GM12875 (cell line): ENCODE data around the gene MEGF8.

Source experiments
- H3K4me3 ChIP-seq: one replicate; pipeline ENCODE4 v1.5.1; 2011; ENCODE audit warnings: low read depth, low read length, control low read depth
- CTCF ChIP-seq: IDR thresholded peaks from 2 replicates; pipeline ENCODE4 v1.5.1; 2011; ENCODE audit warnings: low read depth, mild to moderate bottlenecking, control low read depth, inconsistent platforms, low read length, moderate library complexity, borderline replicate concordance; ENCODE audit not compliant: insufficient read depth

Gene MEGF8

DNA sequence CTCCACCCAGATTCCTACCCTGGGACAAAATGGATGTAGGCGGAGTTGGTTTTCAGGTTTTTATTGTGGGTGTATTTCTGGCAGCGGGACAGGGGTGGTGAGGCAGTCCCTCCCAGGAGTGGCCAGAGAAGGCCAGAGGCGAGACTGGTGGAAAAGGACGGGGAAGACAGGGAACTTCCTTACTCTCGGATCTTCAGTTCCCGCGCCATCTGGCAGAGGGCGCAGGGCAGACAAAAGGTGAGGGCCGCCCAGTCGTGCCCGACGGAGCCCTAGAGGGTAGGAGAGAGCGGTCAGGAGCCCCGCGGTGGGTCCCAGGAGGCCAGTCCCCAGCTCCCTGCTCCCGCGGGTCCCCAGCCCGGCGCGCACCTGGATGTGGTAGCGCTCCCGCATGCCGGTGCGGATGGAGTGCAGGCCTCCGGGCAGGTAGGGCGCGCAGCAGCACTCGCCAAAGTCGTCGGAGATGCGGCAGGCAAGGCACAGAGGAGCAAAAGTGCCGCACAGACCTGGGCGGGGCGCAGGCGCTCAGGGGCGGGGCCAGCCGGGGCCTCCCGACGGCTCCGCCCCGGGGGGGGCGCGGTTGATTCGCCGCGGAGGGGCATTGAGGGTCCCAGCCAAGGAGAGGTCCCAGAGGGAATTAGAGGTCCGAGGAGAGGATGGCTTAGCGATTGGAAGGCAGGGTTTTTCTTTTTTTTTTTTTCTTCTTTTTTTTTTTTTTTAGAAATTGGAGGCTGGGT, 61.7 kb downstream of the MEGF8 start:
- no peak overlapping the region for H3K4me3 ChIP-seq
- peak; percentile 45; the same call in 1 of the 2 replicates for TF ChIP-seq CTCF

- TF ChIP-seq CTCF, result no peak
- H3K4me3 ChIP-seq, result no peak overlapping the region
These were observed 63.5 kb downstream of the MEGF8 start for GRCh38 chr19:42388851-42389489.

GRCh38 chr19:42389899-42390298, 64.5 kb downstream of the MEGF8 start, which contains the start of gene CNFN:
Gene CNFN, minus strand, starts transcription at chr19:42390297. Its CDS starts 1,260 bp downstream, at chr19:42389037.
- H3K4me3 ChIP-seq, result no peak within 1 kb of the TSS
- TF ChIP-seq CTCF, result no peak

GRCh38 chr19:42392165-42392564, 66.7 kb downstream of the MEGF8 start:
- H3K4me3 ChIP-seq, result no peak overlapping the region
- TF ChIP-seq CTCF, result no peak

DNA sequence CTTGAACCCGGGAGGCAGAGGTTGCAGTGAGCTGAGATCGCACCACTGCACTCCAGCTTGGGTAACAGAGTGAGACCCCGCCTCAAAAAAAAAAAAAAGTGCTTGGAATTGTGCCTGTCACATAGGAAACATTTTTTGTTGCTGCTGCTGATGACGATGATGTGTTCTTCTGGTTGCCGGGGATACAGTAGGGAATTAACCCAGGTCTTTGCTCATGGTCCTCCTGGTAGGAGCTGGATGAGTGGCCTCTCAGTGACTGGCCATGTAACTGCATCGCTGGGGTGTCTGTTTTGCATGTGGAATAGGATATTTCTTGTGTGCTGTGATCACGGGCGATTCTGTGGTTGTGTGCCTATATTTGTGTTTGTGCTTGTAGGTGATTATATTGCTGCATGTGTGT, 69.3 kb downstream of the MEGF8 start:
- H3K4me3 ChIP-seq, result no peak overlapping the region
- TF ChIP-seq CTCF, result no peak

- TF ChIP-seq CTCF, result no peak
- H3K4me3 ChIP-seq, result peak overlapping the region; percentile 98
These were observed 71.2 kb downstream of the MEGF8 start for GRCh38 chr19:42396381-42397262.
